HG03025 (cell line): ENCODE results near the gene IDS.

Experiments used
- ATAC-seq: cut with Tn5 transposase; IDR thresholded peaks from one replicate; pipeline ENCODE4 v1.9.1; 2021; ENCODE audit warnings: mild to moderate bottlenecking, moderate library complexity; ENCODE audit not compliant: unreplicated experiment, low FRiP score

IDS gene

GRCh38 chrX:149467920-149468319, 37.2 kb downstream of the IDS start:
- ATAC-seq, result no peak

GRCh38 chrX:149467461-149467860, 37.6 kb downstream of the IDS start:
- no peak for ATAC-seq

GRCh38 chrX:149462849-149463248, 42.3 kb downstream of the IDS start:
- no peak for ATAC-seq

- ATAC-seq, result no peak
Measured at GRCh38 chrX:149461746-149462145, 43.4 kb downstream of the IDS start.

GRCh38 chrX:149458586-149458985, 46.5 kb downstream of the IDS start:
- ATAC-seq, result no peak

- ATAC-seq, result no peak
Measured at GRCh38 chrX:149456476-149457245, 48.4 kb downstream of the IDS start.

GRCh38 chrX:149455934-149456333, 49.2 kb downstream of the IDS start:
- no peak for ATAC-seq

GRCh38 chrX:149453906-149454822, 50.9 kb downstream of the IDS start:
- no peak for ATAC-seq

GRCh38 chrX:149453030-149453429, 52.1 kb downstream of the IDS start:
- no peak for ATAC-seq

- no peak for ATAC-seq
Measured at GRCh38 chrX:149433451-149433850, 71.7 kb downstream of the IDS start.

GRCh38 chrX:149433051-149433450, 72.1 kb downstream of the IDS start:
- no peak for ATAC-seq
